GM12891 (cell line): ENCODE results near the gene ZNG1F.
"Not testable (repeated sequence)": the region's sequence is repeated elsewhere in the genome, so short reads cannot be mapped to it uniquely, and the experiment has no call there.

Source experiments
- DNase-seq: peaks from one replicate; pipeline ENCODE4 v3.0.0; 2011; ENCODE audit warnings: low spot score; ENCODE audit not compliant: insufficient read length
- FAIRE-seq: peaks from 2 replicates; lab custom pipeline; 2011; peaks lifted over from hg19 to GRCh38; lab: Jason Lieb, UNC
- SPI1 ChIP-seq: IDR thresholded peaks from 2 replicates; pipeline ENCODE4 v1.6.1; 2011; ENCODE audit warnings: low read depth, low read length, control low read depth

Gene ZNG1F

DNA sequence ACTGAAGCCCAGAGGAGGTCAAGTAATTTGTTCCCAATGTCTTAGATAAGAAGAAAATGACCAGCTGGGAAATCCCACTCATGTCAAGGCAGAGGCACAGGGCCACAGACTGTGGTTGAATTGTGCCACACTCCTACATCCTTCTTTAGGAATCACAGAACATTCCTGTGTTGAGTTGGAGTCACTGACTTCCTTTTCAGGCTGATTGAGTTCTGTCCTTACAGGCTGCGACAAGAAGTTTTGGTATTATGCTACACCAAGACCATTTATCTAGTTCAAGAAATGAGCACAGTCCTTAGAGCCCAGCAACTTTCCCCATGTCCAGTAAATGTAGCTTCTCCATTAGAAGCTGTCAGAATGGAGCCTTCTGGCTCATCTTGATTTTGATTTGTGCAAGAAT, 98.7 kb downstream of the ZNG1F start:
- not testable (repeated sequence) for FAIRE-seq, DNase-seq

DNA sequence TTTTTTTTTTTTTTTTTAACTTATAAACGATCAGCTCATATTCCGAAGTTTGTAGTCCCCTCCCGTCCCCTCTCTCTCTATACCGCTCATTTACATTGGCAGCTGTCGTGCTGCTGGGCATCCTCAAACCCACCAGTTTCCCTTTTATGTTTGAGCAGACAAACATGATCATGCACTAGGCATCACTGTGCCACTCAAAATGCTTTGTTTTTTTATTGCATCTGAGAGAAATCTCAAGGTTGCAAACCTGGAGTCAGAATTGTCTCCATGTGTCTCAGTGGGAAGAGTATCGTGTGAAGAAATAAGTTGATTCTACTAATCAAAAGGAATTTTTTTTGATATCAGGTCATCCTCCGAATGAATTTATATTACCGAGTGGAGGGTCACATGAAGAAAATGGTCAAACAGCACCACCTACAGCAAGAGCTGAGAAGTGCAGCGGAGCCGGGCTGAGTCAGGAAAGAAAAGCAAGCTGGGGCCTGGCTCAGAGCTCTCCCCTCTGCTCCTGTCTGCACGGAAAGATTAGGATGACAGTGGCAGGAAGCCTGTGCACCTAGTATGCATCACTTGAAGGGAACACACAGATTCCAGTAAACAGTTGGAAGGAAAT, 100.6 kb downstream of the ZNG1F start:
- not testable (repeated sequence) for FAIRE-seq, DNase-seq

DNA sequence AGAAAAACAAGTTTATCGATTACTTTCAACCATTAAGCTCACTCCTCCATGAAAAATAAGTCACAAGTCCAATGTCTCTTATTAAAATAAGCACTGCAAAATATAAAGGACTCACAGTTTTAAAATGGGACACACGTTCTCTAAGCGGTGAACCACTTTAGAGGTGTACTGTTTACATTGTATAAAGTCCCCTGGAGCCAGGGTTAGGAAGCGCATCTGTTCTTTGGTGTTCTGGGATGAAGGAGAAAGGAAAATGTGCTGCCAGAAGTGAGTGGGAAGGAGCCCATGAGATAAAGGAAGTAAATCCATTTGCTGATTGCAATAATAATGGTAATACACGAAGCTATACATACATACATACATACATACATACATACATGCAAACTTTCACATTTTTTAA, 101.2 kb downstream of the ZNG1F start:
- not testable (repeated sequence) for FAIRE-seq, DNase-seq

DNA sequence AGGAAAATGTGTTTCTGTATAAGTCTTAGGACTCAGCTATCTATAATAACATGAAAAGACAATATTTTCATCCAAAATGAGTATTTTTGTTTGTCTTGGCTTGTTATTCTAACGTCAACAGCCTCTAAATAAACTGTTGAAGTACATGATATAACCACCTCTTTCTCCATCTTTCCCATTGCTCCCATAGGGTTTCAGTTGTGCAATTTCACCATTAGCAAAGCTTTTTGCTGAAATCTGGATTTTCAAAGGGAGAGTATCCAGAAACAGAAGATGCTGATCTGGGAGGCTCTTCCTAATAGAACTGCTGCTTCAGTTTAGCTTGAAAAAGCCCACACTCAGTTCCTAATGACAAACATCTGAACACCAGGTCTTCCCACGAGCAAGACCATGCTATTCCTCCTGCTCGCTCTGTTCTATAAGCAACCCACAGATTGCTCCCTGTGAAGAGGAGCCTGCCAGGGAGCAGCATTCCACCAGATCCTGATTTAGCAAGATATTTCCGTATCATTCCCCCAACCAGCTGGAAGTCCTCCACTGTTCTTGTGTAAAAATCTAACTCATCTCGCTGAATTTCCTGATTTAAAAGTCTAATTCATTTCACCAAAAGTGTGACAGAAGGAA, 101.8 kb downstream of the ZNG1F start:
- not testable (repeated sequence) for DNase-seq, FAIRE-seq

DNA sequence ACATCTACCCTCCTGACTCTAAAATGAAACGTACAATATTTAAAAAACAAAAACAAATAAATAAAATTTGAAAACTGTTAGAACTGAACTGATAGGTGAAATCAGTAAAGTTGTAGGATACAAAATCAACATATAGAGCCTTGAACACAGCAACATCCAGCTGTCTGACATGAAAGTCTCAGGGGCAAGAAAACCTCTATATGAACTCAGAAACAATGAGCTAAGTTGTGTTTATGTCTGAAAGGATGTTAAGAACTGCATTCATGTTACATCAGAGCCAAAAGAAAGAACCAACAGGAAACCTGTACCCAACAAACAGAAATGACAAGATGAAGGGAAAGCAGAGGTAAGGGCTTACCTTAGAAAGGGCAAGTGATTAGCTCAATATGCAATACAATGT, 102.4 kb downstream of the ZNG1F start:
- DNase-seq, FAIRE-seq: not testable (repeated sequence)

DNA sequence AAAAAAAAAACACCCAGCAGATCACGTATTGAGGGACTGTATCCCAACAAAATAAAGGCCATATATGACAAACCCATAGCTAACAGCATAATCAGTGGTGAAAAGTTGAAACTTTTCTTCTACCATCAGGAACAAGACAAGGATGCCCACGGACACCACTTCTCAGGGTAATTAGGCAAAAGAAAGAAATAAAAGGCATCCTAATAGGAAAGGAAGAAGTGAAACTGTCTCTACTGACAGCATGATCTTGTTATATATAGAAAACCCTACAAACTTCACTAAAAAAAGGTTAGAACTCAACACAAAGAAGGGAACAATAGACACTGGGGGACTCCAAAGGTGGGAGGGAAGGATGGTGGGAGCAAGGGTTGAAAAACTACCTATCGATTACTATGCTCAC, 102.9 kb downstream of the ZNG1F start:
- not testable (repeated sequence) for FAIRE-seq, DNase-seq
- TF ChIP-seq SPI1, result peak; percentile 62

DNA sequence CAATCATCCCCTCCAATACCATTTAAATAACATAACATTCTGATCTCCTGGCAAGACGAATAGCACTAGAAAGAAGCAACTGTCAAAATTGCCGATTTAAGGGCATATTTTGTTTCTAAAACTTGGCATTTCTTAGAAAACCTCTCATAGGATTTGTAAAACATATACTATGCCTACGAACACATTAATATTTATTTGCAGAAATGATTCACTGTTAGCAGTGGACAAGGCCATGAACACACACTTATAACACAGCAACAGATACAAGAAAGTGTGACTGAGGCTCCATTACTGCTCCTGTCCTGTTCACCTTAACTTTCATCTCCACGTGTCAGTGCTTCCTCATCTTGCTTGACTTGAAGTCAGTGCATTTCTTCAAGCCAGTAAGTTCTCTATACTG, 106.8 kb downstream of the ZNG1F start:
- DNase-seq, FAIRE-seq: not testable (repeated sequence)
